Muscle of leg (tissue), 11 donors: ENCODE measurements around the gene PRKCE. TPM values are rescaled to one million over a fixed set of nuclear protein-coding genes. Genes with fewer than 3 reads are reported as not detected.
"Not testable (repeated sequence)": the region's sequence is repeated elsewhere in the genome, so short reads cannot be mapped to it uniquely, and the experiment has no call there.

Source experiments
- DNase-seq: peaks from one replicate; pipeline ENCODE4 v3.0.0; 2013
- H3K27ac ChIP-seq: one replicate; pipeline ENCODE4 v1.5.1; 2013; ENCODE audit warnings: mild to moderate bottlenecking, low read length, control low read depth
- H3K27me3 ChIP-seq: one replicate; pipeline ENCODE4 v1.6.1; 2013; ENCODE audit warnings: low read length; ENCODE audit not compliant: control insufficient read depth, insufficient read depth
- H3K36me3 ChIP-seq: one replicate; pipeline ENCODE4 v1.6.1; 2013; ENCODE audit warnings: low read length; ENCODE audit not compliant: control insufficient read depth, insufficient read depth
- H3K4me1 ChIP-seq: one replicate; pipeline ENCODE4 v1.6.1; 2013; ENCODE audit warnings: low read length; ENCODE audit not compliant: control insufficient read depth, insufficient read depth
- H3K4me3 ChIP-seq: one replicate; pipeline ENCODE4 v1.5.1; 2013; ENCODE audit warnings: low read length, control low read depth
- H3K9me3 ChIP-seq: replicated peaks from 2 replicates; pipeline ENCODE4 v1.6.1; 2013; ENCODE audit warnings: low read depth, low read length; ENCODE audit not compliant: control insufficient read depth
- WGBS: methylation state at CpG from one replicate; pipeline ENCODE4 v1.1.5; 2013; ENCODE audit warnings: missing lambda C conversion rate; ENCODE audit not compliant: insufficient coverage; 5-methylcytosine and 5-hydroxymethylcytosine counted together
- polyA plus RNA-seq, 8 donors: library from polyadenylated mRNA; unstranded; fragments of 120-200 nt; gene quantifications; one replicate each; pipeline versions ENCODE4 v1.2.1 to v1.2.3, GENCODE V29; 2013; ENCODE audit warnings: inconsistent platforms in 1 of 8, low replicate concordance in 1 of 8; ENCODE audit not compliant: insufficient read length in 8 of 8, insufficient read depth in 1 of 8
- total RNA-seq: library from RNA; stranded (reverse); fragments of 120-200 nt; gene quantifications from one replicate; pipeline ENCODE4 v1.2.4, GENCODE V29; 2013

The PRKCE gene
- total and polyA plus RNA-seq, 9 donors: 3.5 to 8.6 (median 6.3) TPM

GRCh38 chr2:46213906-46214305 is 562.4 kb downstream of the PRKCE start:
- Histone ChIP-seq H3K27ac (no peak overlapping the region), H3K27me3 (no peaks in the 10 kb centered on the region), H3K36me3 (no peaks in the 10 kb centered on the region), H3K4me3 (no peak overlapping the region), H3K4me1 (no peaks in the 10 kb centered on the region), H3K9me3 (peaks cover 12% of the 10 kb centered on the region)
- WGBS: no CpG with 5 or more reads among the region's 2 CpGs
- DNase-seq: no peak

GRCh38 chr2:46216213-46216612 is 564.7 kb downstream of the PRKCE start:
- Histone ChIP-seq H3K27me3 (no peaks in the 10 kb centered on the region), H3K36me3 (no peaks in the 10 kb centered on the region), H3K9me3 (peaks cover 12% of the 10 kb centered on the region), H3K4me3 (no peak overlapping the region), H3K4me1 (no peaks in the 10 kb centered on the region), H3K27ac (no peak overlapping the region)
- no peak for DNase-seq
- WGBS: no CpG with 5 or more reads among the region's 1 CpG

GRCh38 chr2:46223514-46223913 is 572.0 kb downstream of the PRKCE start:
- not testable (repeated sequence) for H3K36me3 ChIP-seq, H3K27me3 ChIP-seq, H3K4me1 ChIP-seq, H3K27ac ChIP-seq, H3K4me3 ChIP-seq, DNase-seq, H3K9me3 ChIP-seq
- WGBS: no CpG with 5 or more reads among the region's 1 CpG

- Histone ChIP-seq H3K27me3 (no peaks in the 10 kb centered on the region), H3K9me3 (peaks cover 2% of the 10 kb centered on the region), H3K36me3 (no peaks in the 10 kb centered on the region), H3K27ac (no peak overlapping the region), H3K4me1 (no peaks in the 10 kb centered on the region), H3K4me3 (no peak overlapping the region)
- no peak for DNase-seq
- WGBS: no CpG with 5 or more reads among the region's 2 CpGs
Measured at GRCh38 chr2:46225150-46225625, 573.7 kb downstream of the PRKCE start.

- no peak overlapping the region for H3K27ac ChIP-seq
- DNase-seq: no peak
- peaks cover 2% of the 10 kb centered on the region for H3K9me3 ChIP-seq
- H3K36me3 ChIP-seq: no peaks in the 10 kb centered on the region
- no peaks in the 10 kb centered on the region for H3K4me1 ChIP-seq
- H3K4me3 ChIP-seq: no peak overlapping the region
- WGBS: no CpG with 5 or more reads among the region's 1 CpG
- H3K27me3 ChIP-seq: no peaks in the 10 kb centered on the region
Measured at GRCh38 chr2:46225730-46226129, 574.3 kb downstream of the PRKCE start.

- WGBS: no CpG with 5 or more reads among the region's 6 CpGs
- DNase-seq: no peak
- H3K27ac ChIP-seq: no peak overlapping the region
- H3K4me1 ChIP-seq: no peaks in the 10 kb centered on the region
- no peak overlapping the region for H3K4me3 ChIP-seq
- no peaks in the 10 kb centered on the region for H3K36me3 ChIP-seq
- peaks cover 2% of the 10 kb centered on the region for H3K9me3 ChIP-seq
- no peaks in the 10 kb centered on the region for H3K27me3 ChIP-seq
Measured at GRCh38 chr2:46226620-46227019, 575.1 kb downstream of the PRKCE start.

- Histone ChIP-seq H3K36me3 (no peaks in the 10 kb centered on the region), H3K27ac (no peak overlapping the region), H3K4me1 (no peaks in the 10 kb centered on the region), H3K4me3 (no peak overlapping the region), H3K9me3 (peaks cover 2% of the 10 kb centered on the region), H3K27me3 (no peaks in the 10 kb centered on the region)
- DNase-seq: no peak
- WGBS: no CpG with 5 or more reads among the region's 3 CpGs
Measured at GRCh38 chr2:46227022-46227421, 575.5 kb downstream of the PRKCE start.

- no peaks in the 10 kb centered on the region for H3K4me1 ChIP-seq
- WGBS: 74% methylated on average over 4 of the region's 7 CpGs
Measured at GRCh38 chr2:46227674-46228289, 576.3 kb downstream of the PRKCE start.

GRCh38 chr2:46229134-46230063 is 577.9 kb downstream of the PRKCE start:
- 60% methylated on average over 4 of the region's 11 CpGs for WGBS
- Histone ChIP-seq H3K4me3 (no peak overlapping the region), H3K9me3 (peaks cover 2% of the 10 kb centered on the region), H3K36me3 (no peaks in the 10 kb centered on the region), H3K4me1 (peaks cover 2% of the 10 kb centered on the region), H3K27me3 (no peaks in the 10 kb centered on the region), H3K27ac (peak overlapping the region; percentile 15)
- DNase-seq: no peak

More at GRCh38 chr2:46227674-46228289, 576.3 kb downstream of the PRKCE start:
- Histone ChIP-seq H3K4me3 (no peak overlapping the region), H3K27me3 (no peaks in the 10 kb centered on the region), H3K27ac (no peak overlapping the region), H3K9me3 (peaks cover 2% of the 10 kb centered on the region), H3K36me3 (no peaks in the 10 kb centered on the region)
- no peak for DNase-seq

GRCh38 chr2:46230115-46230571 is 578.7 kb downstream of the PRKCE start:
- Histone ChIP-seq H3K36me3 (no peaks in the 10 kb centered on the region), H3K27ac (no peak overlapping the region), H3K4me1 (peaks cover 2% of the 10 kb centered on the region), H3K4me3 (no peak overlapping the region), H3K9me3 (no peaks in the 10 kb centered on the region), H3K27me3 (no peaks in the 10 kb centered on the region)
- WGBS: 50% methylated on average over 4 of the region's 6 CpGs
- DNase-seq: no peak
